NCI-H748 treated with DMSO at 0.1 percent for 48 hours (cell line): ENCODE results near the gene TNFSF13B.
"Not testable (repeated sequence)": the region's sequence is repeated elsewhere in the genome, so short reads cannot be mapped to it uniquely, and the experiment has no call there.

Experiments used
- DNase-seq: peaks from one replicate; lab custom pipeline; 2025; lab: John Stamatoyannopoulos, UW

Gene TNFSF13B

DNA sequence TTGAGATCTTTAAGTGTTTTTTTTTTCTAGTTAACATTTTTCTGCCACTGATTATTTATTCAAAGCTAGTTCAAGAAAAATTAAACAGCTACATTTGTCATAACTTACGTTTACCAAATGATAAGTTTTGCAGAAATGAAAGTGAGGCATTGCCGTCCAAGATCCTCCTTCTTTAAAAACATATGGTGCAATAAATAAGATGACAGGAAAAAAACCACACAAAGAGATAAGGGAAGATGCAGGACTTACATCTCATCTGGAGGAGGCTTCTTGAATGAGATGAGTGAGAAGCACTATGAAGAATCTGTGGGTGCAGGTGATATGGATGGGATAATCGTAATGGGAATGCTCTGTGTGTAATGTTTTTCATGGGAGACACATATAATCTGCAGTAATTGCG is 12.4 kb downstream of the TNFSF13B start:
- DNase-seq: no peak

DNA sequence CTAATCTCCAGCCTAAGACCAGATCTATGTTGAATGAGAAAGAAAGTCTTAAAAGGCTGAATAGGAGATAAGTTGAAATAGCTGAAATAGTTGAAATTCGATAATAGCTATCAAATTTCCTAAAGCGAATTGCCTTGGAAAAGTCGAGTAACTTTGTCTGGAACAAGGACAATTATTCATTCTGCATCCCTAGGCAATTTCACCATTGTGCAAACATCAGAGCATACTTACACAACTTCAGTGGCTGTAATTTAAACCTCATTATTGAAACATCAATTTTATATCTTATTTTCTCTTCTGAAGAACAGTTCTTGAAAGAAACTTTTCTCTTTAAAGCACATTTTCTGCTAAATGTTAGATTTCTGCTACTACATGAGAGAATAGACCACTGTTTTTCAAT is 13.6 kb downstream of the TNFSF13B start:
- DNase-seq: no peak

DNA sequence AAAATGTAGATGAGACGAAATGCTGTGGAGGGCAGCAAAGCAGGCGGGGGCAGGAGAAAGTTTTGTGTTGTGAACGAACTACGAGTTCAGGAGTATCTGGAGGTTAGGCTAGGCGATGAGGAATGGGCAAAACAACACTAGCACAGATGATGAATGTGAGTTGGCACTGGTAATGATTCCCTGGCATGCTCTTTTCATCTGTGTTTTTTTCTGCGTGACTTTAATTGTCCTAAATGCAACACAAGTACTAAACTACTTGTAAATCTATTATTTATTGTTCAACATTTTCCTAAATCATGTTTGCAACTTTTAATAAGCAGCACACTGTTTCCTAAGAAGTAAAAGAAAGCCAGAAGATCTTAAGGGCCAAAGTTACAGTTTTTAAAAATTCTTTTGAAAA is 19.2 kb downstream of the TNFSF13B start:
- DNase-seq: no peak

DNA sequence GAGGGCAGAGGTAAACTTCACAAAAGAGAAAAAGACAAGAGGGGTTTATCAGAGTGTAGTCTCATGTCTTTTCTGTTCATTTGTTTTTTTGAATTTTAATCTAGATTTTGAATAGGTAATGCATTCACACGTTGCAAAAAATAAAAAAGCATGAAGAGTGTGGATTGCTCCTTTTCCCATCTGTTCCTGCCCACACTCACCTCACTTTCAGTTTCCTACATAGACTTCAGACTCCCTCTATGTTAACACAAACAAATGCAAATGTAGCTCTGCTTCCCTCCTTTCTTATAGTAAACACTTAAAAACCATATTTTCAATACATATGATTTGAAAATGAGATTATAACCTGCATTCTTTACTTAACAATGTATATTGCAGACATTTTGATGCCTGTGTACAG is 20.3 kb downstream of the TNFSF13B start:
- no peak for DNase-seq

DNA sequence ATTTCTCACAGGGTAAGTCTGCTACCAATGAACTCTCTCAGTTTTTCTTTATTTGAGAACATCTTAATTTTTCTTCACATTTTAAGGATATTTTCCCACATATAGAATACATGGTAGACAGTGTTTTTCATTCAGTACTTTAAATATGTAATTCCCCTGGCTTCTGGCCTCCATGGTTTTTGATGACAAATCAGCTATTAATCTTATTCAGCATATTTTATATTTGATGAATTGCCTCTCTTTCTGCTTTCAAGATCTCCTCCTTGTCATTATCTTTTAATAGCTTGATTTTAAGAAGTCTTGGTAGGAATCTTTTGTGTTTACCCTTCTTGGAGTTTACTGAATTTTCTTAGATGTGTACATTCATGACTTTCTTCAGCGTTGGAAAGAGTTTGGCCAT is 27.6 kb downstream of the TNFSF13B start:
- no peak for DNase-seq

DNA sequence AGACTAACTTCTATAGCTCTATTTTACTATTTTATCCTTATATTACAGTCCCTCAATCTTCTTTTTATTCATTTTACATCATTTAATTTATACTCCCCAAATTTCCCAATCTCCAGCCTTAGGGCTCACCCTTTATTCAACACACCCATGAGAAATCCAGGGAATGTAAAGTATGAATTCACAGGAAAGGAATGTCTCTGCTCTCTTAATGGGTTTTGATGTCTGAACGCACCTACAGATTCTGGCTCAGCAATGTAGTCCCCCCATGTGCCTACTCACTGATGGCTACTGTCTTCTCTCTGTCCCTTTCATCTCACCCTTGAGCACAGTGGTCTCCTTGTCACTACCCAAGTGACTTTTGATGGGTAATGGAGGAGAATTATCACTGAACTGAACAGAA is 32.8 kb downstream of the TNFSF13B start:
- no peak for DNase-seq

DNA sequence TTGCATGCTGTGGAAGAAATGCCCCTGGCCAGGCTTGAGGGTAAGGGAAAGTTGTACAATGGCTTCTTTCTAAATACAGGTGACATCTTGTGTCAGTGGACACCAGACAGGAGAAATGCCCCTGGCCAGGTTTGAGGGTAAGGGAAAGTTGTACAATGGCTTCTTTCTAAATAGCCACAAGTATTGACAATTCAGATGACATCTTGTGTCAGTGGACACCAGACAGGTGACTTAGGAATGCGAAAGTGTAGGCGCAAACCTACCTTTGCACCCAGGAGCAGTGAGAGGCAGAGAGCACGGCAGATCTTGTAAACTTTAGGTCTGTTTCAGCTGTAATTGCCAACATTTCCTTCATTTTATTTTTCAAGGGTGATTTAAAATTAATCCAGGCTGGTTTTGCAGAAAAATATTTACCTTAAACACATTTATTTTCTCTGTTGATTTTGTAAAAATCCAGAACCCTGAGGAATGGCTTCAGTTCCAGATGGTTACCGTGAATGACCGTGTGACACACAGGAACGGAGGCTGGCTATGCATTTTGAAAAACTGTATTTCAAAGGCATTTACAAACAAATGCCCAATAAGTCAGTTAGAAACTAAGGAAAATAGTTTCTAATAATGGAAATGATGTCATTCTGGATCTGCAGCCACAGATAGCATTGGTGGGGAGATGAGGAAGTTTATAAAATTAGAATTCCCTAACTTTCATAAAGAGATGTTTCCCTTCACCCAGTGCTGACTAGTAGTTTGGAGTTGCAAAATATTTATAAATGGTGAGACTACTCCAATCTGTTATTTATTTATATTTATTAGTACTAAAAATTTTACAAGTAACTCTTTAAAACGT is 34.9 kb downstream of the TNFSF13B start:
- no peak for DNase-seq

DNA sequence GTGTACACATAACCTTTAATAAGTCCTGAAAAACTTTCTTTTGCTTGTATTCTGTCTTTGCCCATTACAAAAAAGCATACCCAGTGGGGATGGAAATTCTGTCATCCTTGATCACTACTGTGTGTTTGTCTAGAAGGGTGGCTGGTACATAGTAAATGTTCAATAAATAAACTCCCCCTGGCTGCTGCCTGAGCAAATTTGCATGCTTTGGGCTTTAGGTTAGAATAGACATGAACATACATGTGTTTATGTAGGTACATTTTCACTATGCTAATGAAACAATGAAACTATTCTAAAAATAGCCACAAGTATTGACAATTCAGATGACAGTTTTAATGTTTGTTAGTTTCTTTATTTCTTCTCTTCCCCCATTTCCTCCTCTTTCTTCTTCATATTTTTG is 36.1 kb downstream of the TNFSF13B start:
- no peak for DNase-seq

DNA sequence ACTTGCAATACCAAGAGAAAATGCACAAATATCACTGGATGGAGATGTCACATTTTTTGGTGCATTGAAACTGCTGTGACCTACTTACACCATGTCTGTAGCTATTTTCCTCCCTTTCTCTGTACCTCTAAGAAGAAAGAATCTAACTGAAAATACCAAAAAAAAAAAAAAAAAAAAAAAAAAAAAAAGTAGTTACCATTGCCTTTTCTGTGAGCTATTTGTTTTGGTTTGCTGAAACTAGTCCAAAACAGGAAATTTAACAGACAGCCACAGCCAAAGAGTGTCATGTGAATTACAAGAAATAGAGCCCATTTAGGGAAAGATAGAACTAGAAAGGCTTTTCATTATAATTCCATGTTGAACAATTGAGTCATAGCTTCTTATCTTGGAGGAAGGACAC is 37.3 kb downstream of the TNFSF13B start:
- DNase-seq: no peak

DNA sequence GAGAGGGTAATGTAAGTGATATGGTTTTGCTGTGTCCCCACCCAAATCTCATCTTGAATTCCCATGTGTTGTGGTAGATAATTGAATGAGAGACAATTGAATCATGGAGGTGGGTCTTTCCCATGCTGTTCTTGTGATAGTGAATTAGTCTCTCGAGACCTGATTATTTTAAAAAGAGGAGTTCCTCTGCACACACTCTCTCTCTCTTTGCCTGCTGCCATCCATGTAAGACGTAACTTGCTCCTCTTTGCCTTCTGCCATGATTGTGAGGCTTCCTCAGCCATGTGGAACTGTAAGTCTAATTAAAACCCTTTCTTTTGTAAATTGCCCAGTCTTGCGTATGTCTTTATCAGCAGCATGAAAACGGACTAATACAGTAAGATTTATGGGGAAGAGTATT is 42.1 kb downstream of the TNFSF13B start:
- not testable (repeated sequence) for DNase-seq

DNA sequence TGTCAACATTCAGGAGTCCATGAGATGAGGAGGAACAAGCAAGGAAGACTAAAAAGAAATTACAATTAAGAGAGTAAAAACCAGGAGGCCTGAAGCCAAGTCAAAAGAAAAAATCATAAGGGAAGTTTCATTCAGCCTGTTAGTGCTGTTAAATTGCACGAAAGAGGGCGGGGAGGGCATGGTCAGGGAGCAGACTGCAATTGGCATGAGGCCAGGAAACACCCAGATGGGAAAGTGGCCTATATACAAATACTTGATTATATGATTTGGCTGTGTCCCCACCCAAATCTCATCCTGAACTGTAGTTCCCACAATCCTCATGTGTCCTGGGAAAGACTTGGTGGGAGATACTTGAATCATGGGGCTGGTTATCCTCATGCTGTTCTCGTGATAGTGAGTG is 43.9 kb downstream of the TNFSF13B start:
- no peak for DNase-seq

DNA sequence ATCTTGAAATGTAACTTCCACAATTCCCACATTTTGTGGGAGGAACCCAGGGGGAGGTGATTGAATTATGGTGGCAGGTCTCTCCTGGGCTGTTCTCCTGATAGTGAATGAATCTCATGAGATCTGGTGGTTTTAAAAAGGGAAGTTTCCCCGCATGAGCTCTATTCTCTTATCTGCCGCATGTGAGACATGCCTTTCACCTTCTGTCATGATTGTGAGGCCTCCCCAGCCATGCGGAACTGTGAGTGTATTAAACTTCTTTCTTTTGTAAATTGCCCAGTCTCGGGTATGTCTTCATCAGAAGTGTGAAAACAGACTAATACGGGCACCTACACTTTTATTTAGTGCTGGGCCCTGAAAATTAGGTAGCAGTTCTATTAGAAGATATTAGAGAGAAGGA is 45.8 kb downstream of the TNFSF13B start:
- DNase-seq: no peak

DNA sequence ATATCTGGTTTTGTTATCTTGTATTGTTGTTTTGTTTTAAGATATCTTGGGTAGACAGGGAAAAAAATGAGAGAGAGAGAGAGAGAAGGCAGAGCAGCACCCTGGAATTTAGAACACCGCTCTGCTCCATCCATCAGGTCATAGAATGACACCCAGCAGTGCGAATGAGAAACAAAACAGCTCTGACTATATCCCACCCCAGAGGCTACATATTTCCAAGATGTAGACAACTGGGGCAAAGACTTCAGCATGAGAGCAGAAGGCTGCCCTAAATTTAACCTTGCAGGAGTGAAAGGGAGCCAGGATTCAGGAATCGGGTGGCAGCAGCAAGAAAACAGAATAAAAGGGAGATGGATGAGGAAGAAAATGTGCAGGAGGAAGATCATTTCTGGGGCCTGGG is 46.5 kb downstream of the TNFSF13B start:
- no peak for DNase-seq

DNA sequence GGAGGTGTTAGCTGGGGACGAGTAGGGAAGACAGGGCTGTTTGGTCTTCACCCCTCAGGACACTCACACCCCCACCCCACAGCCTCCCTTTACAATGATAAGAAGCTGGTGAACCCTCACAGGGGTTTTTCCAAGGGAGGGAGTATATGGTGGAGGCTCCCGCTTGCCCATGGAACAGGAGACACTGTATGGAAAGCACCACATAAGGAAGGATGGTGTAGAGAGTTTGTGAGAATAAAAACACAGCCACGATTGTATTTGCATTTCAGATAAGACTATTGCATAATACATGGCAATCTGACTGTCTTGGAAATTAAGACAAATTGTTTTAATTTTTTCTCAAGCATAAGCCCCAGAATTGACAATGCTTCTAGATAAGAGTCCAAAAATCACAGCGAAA is 46.9 kb downstream of the TNFSF13B start:
- no peak for DNase-seq

DNA sequence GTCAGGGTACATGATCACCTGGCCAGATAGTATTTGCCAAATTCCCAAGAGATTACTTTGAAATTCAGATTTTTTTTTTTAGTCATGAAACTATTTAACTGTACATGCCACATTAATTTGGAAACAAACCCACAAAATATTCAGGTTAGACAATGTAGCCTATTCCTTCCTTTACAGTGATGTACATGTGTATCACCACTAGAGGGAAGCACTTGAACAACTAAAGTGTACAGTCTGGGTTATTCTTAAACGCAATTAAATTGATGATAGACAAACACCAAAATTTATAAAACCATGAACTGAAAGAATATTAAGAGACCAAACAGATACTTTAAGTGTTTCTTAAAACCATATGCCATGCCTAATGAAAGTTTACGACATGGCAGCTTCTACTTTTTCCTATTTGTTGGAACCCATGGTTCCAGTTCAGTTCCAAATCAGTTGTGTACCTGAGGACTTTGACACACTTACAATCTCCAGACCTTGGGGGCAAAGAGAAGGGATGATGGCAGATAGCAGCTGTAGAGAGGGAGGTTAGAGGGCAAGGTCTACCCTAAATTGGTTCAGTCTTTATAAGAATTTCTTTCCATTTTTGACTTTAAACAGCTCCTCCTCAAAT is 52.8 kb downstream of the TNFSF13B start:
- DNase-seq: peak; percentile 40

DNA sequence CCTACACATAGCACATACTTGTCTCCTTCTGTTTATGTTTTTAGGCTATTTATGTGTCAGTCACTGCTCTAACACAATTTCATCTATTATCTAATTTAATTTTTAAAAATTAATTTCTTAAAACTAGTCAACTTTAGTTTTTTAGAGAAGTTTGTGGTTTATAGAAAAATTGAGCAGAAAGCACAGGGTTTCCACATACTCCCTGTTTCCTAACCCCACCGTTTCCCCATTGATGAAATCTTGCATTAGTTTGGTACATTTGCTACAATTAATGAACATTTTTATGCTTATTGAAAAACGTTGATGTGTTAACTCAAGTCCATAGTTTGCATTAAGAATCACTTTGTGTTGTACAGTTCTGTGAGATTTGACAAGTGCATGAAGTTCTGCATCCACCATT is 53.5 kb downstream of the TNFSF13B start:
- DNase-seq: no peak

DNA sequence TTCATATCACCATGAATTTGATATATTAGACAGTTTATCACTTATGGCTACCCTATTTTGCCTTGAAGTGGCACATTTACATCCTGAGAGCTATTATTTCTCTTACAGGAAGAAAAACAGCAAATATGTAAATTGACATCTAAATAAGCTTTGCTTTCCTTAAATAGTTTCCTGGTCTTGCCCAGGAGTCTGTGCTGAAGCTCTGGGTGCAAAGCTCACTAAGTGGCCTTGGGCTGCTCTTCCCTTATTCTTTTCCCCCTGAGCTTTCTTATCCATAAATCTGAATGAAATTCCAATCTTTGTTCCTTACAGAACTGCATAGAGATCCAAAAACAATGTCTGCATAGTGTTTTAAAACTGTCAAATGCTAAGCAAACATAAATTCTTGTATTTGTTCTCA is 56.3 kb downstream of the TNFSF13B start:
- no peak for DNase-seq

DNA sequence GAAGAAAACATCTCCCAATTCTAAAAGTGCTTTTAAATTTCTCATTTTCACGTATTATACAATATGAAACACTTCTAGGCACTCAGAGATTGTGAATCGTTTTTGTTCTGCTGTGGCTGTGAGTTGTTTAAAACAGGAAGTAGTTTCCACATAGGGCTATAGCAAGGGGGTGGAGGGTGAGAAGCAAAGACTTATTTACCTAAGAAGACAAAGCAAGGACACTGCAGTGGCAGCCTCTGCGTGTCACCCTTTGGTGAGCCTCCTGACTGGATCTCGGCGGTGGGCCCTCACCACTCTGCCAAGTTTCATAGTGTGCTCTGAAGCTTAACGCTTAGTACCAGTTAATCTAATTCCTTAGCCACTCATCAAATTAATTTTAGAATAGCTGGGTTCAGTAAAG is 56.8 kb downstream of the TNFSF13B start:
- peak; percentile 17 for DNase-seq

DNA sequence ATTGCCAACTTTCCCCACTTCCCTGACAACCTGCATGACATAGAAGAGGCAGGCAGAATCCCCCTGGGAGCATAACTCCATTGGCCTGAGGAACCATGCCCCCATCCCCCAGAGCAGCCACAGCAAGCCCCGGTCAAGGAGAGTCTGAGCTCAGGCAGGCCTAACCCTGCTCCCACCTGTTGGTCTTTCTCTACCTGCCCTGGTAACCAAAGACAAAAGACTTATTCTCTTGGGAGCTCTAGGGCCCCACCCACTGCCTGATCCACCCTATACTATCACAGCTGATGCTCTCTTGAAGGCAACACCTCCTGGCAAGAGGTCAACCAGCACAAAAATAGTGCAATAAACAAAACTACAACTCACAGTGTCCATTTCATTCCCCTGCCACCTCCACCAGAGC is 59.3 kb downstream of the TNFSF13B start:
- DNase-seq: no peak

DNA sequence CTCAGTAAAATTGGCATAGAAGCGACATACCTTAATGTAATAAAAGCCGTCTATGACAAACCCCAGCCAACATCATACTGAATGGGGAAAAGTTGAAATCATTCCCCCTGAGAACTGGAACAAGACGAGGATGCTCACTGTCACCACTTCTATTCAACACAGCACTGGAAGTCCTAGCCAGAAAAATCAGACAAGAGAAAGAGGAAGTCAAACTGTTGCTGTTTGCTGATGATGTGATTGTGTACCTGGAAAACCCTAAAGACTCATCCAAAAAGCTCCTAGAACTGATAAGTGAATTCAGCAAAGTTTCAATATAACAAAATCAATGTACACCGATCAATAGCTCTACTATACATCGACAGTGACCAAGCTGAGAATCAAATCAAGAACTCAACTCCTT is 63.3 kb downstream of the TNFSF13B start:
- DNase-seq: no peak

DNA sequence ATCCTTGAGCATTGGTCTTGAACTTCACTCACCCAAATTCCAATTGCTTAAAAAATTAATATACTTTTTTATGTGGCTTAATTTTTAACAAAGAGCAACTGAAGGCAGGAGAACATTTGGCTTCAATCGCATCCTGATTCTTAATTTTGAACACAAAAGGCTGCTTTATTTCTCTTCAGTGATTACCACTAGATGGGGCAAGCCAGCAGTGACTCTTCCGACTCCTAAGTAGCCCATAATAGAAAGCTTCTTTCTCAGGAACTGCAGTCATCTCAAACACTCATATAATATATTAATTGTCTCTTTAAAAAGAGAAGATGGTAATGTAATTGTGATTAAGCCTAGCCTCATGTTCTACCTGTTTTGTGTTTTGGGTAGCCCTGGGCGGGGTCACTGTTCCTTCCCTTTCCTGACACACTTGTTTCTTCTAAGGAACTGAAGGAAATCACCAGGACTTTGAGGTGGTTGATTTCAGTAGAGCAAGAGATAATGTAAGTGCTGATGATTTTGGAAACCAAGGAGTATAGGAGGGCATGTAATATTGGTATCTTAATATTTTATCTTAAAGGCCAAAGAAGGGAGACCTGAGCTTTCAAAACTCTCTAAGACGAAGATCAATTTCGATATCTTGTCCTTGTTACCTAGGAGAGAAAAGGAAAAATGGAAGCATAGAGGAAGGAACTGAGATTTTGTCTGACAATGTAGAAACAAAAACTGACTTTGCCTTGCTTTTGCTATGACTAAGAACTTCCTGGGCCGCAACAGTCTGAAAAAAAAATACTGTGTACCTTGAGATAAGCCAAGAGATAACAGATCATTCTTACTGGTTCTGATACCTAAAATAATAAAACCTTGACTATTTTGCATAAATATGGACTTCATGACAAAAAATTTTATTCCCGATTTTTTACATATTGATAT is 73.1 kb downstream of the TNFSF13B start:
- DNase-seq: peak; percentile 29

DNA sequence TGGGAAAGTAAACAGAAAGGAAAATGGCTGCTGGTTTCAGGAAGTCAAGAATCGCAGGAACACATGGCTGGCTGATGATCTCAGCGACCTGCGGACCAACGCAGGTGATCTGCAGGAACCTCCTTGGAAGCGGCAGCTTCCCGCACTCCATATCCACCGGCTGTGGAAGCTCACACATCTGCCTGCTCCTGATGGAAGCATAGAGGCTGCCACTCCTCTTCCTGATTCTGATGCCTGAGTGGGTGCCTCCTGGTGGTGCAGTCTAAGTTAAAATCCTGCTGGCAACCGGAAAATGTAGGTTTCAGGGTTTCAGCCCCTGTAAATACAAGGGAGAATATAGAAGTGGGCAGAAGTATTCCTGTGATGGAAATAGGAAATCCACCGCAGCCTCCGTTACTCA is 75.5 kb downstream of the TNFSF13B start:
- DNase-seq: no peak

DNA sequence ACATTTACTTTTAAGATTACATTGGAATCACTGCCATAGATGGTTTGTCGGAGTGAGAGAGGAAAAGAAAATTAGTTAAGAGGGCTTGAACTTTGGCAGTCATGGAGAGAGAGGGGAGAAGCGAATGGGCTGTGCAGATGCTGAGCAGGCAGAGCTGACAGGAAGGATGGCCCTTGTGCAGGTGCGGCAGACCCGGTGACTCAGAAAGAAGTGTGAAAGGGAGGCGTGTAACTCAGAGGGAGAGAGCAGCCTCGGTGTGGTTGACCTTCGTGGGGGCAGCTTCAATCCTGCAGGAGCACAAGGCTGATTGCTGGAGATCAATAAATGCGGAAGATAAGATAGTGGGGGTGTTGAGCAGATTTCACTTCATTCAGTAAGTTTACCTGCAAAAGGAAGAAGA is 76.9 kb downstream of the TNFSF13B start:
- DNase-seq: no peak
